Brain microvascular endothelial cell (primary cell): ENCODE measurements around the gene CDADC1.
A peak's percentile ranks its signal among the peaks of the same experiment; 100 is the strongest.
"Not testable (repeated sequence)": the region's sequence is repeated elsewhere in the genome, so short reads cannot be mapped to it uniquely, and the experiment has no call there.

Source experiments
- DNase-seq: peaks from one replicate; pipeline ENCODE4 v3.0.0-alpha.2; 2020
- H3K27ac ChIP-seq: fragments of 250-450 bp; sonication (Bioruptor Pico); 2 replicates; pipeline ENCODE4 v1.5.1; 2020; ENCODE audit warnings: mild to moderate bottlenecking, moderate library complexity
- H3K27me3 ChIP-seq: fragments of 250-450 bp; sonication (Bioruptor Pico); replicated peaks from 2 replicates; pipeline ENCODE4 v1.5.1; 2020; ENCODE audit warnings: mild to moderate bottlenecking
- H3K36me3 ChIP-seq: fragments of 250-450 bp; sonication (Bioruptor Pico); replicated peaks from 2 replicates; pipeline ENCODE4 v1.5.1; 2020; ENCODE audit warnings: mild to moderate bottlenecking
- H3K4me3 ChIP-seq: 2 replicates; pipeline ENCODE4 v1.5.1; 2011; ENCODE audit warnings: low read depth, mild to moderate bottlenecking, control low read depth, low read length, moderate library complexity
- in situ Hi-C: cut with HindIII; loops from 2 replicates; pipeline ENCODE4 v1.10.0; 2017; ENCODE audit warnings: low sequenced_read_pairs, low pct_ligation_motif_present
- TF ChIP-seq, protein P1 (sequence below): IDR thresholded peaks from 2 replicates; pipeline ENCODE4 v1.5.1; 2011; ENCODE audit warnings: low read depth, mild to moderate bottlenecking, moderate library complexity, low read length, control low read depth, inconsistent platforms; ENCODE audit errors: missing control alignments

The CDADC1 gene

DNA sequence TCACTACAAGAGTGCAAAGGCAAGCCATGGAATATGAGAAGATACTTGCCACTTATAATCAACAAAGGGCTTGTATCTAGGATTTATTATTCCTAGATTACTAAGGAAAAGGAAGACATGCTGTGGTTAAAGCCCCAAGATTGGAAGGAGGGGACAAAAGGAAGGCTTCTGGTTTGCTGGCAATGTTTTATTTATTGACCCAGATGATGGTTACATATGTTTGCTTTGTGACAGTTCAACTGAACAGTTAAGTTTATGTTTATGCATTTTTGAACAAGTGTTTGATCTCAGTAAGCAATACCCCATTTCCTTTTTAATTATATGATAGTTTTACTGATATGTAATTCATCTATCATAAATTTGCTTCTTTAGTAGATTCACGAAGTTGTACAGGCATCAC lies 40.3 kb downstream of the CDADC1 start:
- in situ Hi-C loops, result no loop called here

DNA sequence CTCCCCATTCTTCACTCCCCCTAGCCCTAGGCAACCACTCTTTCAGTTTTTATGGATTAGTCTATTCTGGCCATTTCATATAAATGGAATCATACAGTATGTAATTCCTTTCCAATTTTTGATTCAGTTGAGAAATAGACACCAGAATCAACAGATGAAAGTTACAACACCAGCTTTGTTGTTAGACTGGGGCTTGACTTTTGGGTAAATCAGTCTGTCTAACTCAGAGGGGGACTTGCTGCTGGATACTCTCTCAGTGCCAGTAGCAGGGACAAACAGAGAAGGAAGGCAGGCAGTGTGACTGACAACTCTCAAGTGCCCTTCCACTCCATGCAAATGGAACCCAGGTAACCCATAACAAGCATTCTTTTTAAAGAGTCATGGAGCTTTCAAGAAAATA lies 40.7 kb downstream of the CDADC1 start:
- no peak for DNase-seq
- H3K27ac ChIP-seq, result no peak overlapping the region
- in situ Hi-C loops, result no loop called here
- no peaks in the 10 kb centered on the region for H3K27me3 ChIP-seq
- no peak overlapping the region for H3K4me3 ChIP-seq
- TF ChIP-seq, protein P1, sequence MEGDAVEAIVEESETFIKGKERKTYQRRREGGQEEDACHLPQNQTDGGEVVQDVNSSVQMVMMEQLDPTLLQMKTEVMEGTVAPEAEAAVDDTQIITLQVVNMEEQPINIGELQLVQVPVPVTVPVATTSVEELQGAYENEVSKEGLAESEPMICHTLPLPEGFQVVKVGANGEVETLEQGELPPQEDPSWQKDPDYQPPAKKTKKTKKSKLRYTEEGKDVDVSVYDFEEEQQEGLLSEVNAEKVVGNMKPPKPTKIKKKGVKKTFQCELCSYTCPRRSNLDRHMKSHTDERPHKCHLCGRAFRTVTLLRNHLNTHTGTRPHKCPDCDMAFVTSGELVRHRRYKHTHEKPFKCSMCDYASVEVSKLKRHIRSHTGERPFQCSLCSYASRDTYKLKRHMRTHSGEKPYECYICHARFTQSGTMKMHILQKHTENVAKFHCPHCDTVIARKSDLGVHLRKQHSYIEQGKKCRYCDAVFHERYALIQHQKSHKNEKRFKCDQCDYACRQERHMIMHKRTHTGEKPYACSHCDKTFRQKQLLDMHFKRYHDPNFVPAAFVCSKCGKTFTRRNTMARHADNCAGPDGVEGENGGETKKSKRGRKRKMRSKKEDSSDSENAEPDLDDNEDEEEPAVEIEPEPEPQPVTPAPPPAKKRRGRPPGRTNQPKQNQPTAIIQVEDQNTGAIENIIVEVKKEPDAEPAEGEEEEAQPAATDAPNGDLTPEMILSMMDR, result no peak
- no peaks in the 10 kb centered on the region for H3K36me3 ChIP-seq

More for the DNA sequence above, 40.3 kb downstream of the CDADC1 start:
- no peak overlapping the region for H3K4me3 ChIP-seq
- no peak for DNase-seq
- H3K27ac ChIP-seq, result no peak overlapping the region
- no peaks in the 10 kb centered on the region for H3K27me3 ChIP-seq
- no peaks in the 10 kb centered on the region for H3K36me3 ChIP-seq
- TF ChIP-seq, protein P1, result no peak

DNA sequence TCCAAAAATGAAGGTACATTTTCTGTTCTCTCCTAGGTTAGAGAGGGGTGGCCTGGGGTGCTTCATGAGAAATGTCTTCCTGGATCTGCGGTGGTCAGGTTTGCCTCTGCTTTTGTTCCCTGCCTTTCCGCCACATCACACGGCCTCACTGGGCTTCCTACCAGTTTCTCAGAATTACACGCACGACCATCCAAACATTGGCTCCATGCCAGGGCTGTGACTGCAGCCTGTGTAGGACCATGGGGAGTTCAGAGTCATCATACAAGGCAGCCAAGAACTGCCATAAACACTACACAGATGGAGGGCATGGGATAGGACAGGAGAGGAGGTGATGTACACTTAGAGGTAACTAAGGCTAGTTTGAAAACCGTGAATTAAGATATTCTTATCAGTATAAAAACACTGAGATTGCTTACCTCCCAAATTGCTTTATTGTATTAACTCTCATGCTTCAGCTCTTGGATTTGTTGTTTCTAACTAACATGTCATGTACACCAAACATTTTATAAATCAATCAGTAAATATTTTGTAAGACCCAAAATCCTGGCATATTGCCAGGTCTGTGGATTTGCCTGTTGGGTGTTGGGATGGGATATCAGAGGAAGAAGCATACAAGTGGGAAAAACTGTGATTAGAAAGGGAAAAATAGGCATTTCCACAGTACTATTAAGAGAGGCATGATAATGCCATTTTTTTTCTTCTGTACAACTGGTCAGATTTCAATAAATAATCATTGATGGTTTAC lies 45.2 kb downstream of the CDADC1 start:
- DNase-seq, result peak; percentile 79
- Histone ChIP-seq H3K27ac (no peak overlapping the region), H3K27me3 (no peaks in the 10 kb centered on the region), H3K36me3 (no peaks in the 10 kb centered on the region), H3K4me3 (no peak overlapping the region)
- in situ Hi-C loops, result no loop called here
- TF ChIP-seq, protein P1, result no peak

DNA sequence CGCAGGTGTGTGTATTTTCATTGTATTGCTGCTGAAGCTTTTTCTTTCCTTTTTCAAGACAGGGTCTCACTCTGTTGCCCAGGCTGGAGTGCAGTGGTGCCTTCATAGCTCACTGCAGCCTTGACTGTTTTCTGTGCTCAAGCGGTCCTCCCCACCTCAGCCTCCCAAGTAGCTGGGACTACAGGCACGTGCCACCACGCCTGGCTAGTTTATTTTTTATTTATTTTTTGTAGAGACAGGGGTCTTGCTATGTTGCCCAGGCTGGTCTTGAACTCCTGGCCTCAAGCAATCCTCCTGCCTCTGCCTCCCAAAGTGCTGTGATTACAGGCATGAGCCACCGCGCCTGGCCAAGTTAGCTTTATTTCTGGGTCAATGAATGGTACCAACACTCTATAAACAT lies 47.0 kb downstream of the CDADC1 start:
- DNase-seq, in situ Hi-C loops, H3K27ac ChIP-seq: not testable (repeated sequence)

DNA sequence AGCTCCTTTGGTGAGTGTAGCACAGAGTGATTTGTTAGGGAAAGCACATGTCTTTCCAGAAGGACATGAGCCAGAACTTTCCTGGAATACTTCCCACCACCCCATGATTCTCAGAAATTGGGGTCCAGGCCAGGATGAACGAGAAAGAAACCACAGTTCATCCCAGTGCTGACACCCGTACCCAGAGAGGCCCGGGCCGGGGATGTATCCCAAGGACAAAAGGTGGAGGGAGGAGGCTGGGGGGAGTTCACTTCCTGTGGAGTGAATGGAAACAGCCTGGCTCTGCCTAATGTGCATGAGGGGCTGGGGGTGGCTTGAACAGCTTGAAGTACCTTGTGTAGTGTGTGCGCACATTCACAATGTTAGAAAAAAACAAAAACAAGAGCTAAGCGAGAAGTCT lies 47.5 kb downstream of the CDADC1 start:
- TF ChIP-seq, protein P1, result no peak
- in situ Hi-C loops, result no loop called here
- no peak overlapping the region for H3K27ac ChIP-seq
- H3K27me3 ChIP-seq, result no peaks in the 10 kb centered on the region
- no peaks in the 10 kb centered on the region for H3K36me3 ChIP-seq
- no peak overlapping the region for H3K4me3 ChIP-seq
- no peak for DNase-seq

More for the DNA sequence above, 47.0 kb downstream of the CDADC1 start:
- H3K36me3 ChIP-seq, H3K27me3 ChIP-seq, H3K4me3 ChIP-seq: not testable (repeated sequence)

DNA sequence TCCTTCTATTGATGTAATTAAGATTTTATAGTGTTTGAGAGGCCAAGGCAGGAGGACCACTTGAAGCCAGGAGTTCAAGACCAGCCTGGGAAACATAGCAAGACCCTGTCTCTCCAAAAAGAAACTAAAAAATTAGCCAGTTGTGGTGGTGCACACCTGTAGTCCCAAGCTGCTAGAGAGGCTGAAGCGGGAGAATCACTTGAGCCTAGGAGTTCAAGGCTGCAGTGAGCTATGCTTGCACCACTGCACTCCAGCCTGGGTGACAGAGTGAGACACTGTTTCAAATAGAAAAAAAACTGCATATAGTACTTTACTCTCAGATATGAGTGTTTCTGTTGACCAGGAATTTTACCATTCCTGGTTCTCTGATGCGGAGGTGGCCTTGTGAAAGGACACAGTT lies 48.9 kb downstream of the CDADC1 start:
- in situ Hi-C loops, result no loop called here

More for the DNA sequence above, 48.9 kb downstream of the CDADC1 start:
- no peaks in the 10 kb centered on the region for H3K36me3 ChIP-seq
- DNase-seq, result no peak
- no peak overlapping the region for H3K27ac ChIP-seq
- no peak overlapping the region for H3K4me3 ChIP-seq
- H3K27me3 ChIP-seq, result no peaks in the 10 kb centered on the region
- TF ChIP-seq, protein P1, result no peak
